Fibroblast of skin of back (primary cell): ENCODE measurements around the gene ABHD6. TPM values are rescaled to one million over a fixed set of nuclear protein-coding genes. Genes with fewer than 3 reads are reported as not detected.
"Not testable (repeated sequence)": the region's sequence is repeated elsewhere in the genome, so short reads cannot be mapped to it uniquely, and the experiment has no call there.

Experiments
- DNase-seq: peaks from one replicate; pipeline ENCODE4 v3.0.0-alpha.2; 2013
- polyA plus RNA-seq, 2 experiments: library from polyadenylated mRNA; unstranded; fragments of 120-200 nt; gene quantifications; one replicate each; pipeline ENCODE4 v1.2.1, GENCODE V29; 2013; ENCODE audit not compliant: insufficient read length in 2 of 2

The ABHD6 gene, protein sequence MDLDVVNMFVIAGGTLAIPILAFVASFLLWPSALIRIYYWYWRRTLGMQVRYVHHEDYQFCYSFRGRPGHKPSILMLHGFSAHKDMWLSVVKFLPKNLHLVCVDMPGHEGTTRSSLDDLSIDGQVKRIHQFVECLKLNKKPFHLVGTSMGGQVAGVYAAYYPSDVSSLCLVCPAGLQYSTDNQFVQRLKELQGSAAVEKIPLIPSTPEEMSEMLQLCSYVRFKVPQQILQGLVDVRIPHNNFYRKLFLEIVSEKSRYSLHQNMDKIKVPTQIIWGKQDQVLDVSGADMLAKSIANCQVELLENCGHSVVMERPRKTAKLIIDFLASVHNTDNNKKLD
- polyA plus RNA-seq (2013, experiment 1 of 2; ENCODE audit: insufficient read length): 4.5 TPM
- 6.9 TPM for polyA plus RNA-seq (2013, experiment 2 of 2; ENCODE audit: insufficient read length)

DNA sequence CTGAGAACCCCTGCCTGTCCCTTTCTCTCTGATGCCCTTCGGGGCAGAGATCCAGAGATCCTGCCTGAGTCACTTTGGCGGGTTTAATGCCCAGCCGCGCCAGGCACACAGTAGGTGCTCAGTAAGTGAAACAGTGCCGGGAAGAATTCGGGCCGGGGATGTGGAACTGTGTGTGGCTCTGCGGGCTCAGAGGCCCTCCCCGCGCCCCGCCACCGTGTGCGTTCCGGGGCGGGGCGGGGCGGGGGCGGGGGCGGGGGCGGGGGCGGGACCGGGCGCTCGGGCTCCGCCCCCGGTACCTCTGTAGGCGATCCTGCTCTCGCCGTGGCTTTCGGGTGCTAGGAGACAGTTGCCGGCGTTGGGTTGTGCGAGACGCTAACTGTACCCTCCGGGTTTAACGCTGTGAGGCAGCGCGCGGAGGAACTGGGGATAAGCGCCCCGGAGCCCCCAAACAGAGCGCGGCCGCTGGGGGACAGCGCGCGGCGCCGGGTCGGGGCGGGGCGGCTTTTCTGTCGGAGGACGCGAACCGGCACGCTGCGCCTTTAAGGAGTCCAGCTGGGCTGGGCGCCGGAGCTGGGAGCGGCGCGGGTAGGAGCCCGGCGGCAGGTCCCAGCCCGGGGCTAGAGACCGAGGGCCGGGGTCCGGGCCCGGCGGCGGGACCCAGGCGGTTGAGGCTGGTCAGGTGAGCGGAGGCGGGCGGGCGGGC lies at the start of gene ABHD6:
Gene ABHD6 (plus strand): TSS at position 555 of the 703 bp plus-strand sequence. CDS start 18,795 bp downstream, outside the sequence.
- peak; percentile 71 for DNase-seq

DNA sequence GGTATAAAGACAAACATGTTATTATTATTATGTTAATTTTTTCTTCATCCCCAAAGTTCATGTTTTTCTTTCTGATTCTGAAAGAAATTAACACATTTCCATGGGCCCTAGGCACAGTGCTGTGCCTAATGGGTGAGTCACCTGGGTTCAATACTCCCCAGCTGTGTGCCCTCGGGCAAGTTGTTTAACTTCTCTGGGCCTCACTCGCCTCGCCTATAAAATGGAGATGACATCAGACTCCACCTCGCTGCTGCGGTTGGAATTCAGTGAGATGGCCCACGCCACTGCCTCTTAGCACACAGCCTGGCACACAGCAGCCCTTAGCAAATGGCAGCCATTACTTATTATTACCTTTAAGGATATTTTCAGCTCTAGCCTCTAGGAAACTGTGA lies 49.4 kb upstream of the ABHD6 start:
- no peak for DNase-seq

DNA sequence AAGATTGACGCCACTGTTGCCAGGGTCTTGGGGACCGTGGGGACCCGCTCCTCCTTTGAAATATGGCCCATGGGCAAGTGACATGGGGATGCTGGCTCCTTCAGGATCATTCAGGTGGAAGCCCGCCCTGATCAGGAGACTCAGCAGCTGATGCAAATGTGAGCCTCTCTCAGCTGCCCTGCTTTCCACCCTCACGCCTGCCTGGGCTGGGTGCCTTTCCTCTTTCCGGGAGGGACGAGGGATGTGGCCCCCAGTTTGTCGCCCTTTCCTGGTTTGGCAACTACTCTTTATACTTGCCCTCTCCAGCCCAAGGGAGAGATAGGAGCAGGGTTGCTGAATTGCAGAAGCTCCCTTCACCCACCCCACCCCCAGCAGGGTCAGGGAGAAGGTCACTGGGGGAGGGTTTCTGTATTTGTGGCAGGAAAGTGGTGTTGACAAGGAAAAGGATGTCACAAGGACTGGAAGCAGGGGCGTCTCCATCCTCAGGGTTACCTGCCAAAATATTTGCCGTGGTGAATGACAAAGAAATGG lies 48.6 kb upstream of the ABHD6 start:
- no peak for DNase-seq

DNA sequence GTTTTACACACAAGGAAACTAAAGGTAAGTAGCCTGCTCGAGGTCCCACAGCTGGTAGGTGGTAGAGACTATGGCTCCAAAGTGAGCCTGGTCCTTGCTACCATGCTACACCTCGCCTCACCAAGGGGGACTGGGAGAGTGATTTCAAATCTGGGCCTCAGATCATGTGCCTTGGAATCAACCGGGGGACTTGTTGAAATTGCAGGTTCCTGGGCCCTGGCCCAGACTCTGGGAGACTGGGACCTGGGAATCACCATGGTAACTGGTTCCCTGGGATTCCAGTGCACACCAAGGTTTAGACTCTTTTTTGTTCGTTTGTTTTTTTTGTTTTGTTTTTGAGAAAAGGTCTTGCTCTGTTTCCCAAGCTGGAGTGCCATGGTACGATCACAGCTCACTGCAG lies 47.9 kb upstream of the ABHD6 start:
- DNase-seq: no peak

DNA sequence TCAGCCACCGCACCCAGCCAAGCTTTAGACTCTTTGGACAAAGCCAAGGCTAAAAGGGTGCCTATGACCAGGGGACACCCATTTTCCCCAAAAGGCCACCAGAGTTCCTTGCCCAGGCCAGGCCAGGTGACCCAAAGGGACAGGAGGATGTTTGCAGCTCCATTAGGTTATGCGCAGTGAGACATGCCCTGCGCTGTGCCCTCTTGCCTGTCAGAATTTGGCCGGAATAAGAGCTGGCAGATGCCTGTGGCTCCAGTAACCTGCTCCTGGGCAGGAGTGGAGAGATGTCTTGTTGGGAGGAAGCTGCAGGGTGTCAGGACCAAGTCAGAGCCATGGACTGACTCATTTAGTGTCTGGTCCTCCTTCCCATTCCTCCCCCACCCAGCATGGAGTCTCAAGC lies 47.3 kb upstream of the ABHD6 start:
- no peak for DNase-seq

DNA sequence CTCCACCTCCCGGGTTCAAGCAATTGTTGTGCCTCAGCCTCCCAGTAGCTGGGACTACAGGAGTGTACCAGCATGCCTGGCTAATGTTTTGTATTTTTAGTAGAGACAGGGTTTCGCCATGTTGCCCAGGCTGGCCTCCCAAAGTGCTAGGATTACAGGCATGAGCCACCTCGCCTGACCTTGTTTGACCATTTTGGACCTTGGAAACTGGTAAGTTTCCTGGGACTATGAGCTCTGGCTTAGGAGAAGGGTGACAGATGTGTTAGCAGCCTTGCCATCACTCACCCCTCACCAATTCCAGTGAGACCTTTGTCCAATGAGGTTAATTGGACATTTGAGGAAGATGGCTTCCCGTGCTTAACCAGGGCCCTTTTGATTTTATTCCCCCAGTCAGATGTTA lies 46.7 kb upstream of the ABHD6 start:
- no peak for DNase-seq

DNA sequence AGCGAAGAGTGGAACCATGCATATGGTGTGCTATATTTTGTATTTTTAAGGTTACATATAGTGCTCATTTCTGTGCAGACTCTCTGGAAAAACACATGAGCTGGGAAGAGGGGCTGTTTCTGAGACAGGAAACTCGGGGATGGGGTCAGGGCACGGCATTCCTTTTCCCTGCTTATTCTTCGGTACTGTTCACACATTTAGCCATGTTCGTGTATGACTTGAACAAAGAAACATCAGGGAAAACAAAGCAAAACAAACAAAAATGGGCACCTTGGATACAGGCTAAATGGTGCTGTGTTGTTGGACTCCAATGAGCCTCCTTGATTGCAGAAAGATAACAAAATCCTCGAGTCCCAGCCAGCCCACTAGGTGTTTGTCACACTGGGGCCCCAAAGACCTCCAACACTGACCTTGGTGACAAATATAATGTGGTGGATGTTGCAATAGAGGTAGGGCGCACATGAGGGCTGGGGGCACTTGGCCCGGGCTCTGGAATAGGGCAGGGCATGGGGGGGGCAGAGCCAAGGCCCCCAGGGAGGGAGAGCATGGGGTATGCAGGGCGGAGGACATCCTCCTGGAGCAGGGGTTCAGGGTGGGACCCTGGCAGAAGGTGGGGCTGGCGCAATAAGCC lies 46.1 kb upstream of the ABHD6 start:
- no peak for DNase-seq

DNA sequence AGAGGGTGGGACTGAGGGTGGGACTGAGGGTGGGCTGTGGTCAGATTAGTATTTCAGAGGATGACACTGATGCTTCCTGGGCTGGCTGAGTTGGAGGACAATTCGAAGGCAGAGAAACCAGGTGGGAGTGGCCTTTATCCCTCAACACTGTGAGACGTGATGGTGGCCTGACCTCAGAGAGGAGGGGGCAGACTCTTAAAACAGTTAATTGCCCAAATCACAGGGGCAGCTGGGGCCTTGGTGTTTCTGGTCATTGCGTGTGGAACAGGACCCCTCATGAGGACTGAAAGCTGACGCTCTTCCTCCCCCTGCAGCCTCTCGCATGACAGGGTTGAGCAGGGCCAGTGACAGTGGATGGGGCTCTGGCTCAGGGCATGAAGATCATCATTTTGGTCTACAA lies 45.5 kb upstream of the ABHD6 start:
- DNase-seq: no peak

DNA sequence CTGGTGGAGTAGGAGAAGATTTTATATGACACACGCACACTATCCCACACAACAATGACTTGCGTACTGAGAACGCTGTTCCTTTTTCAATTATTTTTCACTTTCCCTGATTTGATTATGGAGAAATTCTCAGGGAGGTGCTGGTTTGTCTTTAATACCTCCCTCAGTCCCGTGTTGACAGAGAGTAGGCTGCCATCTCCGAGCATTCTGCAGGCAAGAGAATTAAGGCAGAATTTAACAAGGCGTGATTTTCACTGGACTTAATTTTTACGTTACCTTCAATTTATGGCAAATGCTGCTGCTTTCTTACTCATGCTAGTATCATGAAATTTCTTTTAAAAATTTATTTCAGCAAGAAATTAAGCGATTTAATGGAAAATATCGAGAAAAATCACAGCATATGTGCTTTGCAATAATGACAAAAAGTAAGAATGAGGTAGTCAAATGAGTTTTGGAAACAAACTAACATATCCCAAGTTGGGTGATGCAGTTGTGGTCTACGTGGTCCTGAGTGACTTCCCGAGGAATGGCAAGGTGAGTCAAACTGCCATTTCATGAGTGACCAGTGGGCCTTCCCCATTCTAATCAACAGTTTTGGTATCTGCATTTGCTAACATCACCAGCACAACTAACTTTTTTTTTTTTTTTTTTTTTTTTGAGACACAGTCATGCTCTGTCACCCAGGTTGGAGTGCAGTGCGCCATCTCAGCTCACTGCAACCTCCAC lies 43.7 kb upstream of the ABHD6 start:
- DNase-seq: no peak

DNA sequence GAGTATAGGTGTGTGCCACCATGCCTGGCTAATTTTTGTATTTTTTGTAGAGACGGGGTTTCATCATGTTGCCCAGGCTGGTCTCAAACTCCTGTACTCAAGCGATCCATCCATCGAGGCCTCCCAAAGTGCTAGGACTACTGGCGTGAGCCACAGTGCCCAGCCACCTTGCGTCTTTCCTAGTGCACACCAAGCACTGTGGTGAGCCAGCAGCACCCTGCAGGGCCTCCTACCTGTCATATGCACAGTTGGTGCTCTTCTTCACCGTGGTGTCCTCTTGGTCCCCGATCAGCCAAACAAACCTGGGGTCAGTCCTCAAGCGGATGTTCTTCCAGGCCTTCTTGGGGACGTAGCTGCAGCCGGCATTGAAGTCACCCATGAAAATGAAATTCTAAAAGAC lies 40.0 kb upstream of the ABHD6 start:
- no peak for DNase-seq

DNA sequence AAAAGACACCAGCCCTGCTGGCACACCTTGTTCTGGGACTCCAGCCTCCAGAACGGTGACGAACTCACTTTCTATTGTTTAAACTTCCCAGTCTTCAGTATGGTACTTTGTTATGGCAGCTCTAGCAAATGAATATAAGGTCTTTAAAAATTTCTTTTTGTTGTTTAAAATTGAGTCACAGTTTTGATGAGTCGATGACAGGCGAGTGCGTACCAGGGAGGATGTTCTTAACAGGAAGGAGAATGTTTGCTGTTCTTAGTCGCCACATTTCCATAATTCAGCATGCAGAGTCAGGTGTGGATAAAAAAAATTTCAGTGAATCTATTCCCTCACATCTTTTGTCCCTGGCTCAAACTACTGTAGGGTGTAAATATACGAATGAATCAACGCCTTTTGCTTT lies 39.2 kb upstream of the ABHD6 start:
- no peak for DNase-seq

DNA sequence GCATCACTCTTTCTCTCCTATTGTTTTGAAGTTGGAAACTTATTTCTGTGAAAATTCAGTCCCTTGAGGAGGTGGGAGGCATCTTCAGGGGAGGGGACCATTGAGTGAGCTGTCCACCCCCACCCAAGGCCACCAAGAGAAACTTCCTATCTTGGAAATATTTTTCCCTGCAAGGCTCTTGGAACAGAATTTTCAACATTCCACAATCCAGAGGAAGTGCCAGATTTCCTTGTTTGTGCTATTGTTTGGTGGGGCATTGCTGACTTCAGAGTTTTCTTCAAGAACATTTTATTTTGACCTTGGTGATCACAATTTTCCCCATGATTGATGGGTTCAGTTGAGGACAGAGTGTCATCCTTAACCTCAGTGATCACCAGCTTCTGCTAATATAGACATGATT lies 38.8 kb upstream of the ABHD6 start:
- no peak for DNase-seq

DNA sequence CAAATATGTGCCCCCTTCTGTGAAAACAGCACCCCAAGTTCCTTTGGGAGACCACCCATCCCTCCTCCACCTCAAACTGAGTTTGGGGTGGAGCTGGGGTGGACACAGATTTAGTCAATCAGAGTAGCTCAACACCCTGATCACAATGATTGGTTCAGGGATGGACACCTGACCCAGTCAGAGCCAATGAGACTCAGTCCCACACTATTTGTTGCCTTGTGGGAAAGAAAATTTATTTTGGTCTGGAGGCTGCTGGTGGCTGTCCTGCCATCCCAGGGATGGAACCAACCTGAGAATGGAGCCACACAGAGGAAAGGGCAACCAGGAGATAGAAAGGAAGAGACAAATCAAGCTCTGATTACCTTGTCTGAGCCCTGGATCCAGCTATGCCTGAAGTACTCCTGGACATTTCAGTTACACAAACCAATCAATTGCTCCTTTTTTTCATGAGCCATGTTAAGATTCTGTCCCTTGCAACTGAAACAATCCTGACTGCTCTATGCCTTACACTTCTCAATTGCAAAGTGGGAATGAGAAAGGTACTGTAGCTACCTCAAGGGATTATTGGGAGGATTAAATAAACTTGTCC lies 37.4 kb upstream of the ABHD6 start:
- no peak for DNase-seq

DNA sequence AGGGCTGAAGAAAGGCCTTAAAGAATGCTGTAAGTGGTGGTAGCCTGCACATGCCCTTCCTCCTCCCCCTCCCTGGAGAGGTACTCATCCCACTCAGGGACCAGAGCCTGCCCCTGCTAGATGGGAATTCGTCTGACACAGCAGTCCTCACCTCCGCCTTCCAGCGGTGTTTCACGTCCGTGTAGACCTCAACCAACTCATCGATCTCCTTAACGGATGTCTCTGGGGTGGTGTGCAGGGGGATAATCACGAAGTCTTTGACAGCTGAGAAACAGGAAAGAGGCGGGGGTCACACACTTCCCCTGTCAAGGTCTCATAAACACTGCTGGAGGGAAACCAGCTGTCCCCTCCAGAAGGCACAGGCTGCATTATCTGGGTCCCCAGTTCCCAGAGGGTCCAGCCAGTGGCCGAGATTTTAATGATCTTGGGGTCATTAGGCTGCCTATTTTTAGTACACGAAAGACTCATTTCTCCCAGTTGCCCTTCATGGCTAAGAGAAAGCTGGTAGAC lies 36.7 kb upstream of the ABHD6 start:
- no peak for DNase-seq

DNA sequence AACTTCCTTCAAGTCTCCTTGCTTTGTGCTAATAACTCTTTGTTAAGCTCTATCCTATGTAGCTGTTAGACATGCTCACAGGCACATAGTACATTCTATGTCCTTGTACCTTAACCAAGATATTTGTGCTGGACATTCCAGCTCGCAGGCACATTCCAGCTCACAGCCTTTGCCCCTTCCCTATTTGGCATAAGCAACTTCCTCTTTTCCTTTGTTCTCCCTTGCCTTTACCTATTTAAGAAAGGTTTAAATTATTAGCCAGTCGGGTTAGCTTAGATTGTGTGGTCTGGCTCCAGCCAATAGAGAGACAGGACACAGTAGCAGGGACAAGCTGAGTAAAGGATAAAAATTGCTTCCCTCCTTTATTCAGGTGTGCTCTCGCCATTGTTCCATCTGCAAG lies 36.1 kb upstream of the ABHD6 start:
- not testable (repeated sequence) for DNase-seq

DNA sequence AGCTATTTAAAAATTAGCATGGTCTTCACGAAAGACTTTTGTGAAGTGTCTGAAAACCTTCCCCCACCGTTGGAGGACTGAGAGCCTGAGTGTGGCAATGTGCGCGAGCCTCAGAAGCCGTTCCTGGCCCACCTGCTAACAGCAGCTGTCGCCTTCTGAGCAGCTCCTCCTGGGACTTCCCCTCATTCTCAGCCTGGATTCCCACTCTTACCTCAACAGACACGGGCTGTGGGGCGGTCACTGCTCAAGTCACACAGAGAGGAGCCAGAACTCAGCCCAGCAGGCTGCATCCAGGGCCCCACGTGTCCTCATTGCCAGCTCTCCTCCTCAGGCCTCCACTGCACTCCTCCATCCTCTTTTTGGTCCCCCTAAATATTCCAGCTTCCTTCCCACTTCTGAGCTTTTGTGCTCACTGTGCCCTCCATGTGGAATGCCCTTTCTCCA lies 34.7 kb upstream of the ABHD6 start:
- DNase-seq: no peak

DNA sequence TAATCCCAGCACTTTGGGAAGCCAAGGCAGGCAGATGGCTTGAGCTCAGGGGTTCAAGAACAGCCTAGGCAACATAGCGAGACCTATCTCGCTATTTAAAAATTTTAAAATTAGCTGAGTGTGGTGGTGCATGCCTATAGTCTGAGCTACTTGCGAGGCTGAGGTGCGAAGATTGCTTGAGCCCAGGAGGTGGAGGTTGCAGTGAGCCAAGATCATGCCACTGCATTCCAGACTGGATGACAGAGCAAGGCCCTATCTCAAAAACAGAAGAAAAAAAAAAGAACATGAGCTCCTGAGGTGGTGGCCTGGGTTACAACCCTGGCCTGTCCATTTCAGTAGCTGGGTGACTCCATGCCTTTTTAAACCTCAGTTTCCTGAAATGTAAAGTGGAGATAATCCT lies 34.1 kb upstream of the ABHD6 start:
- no peak for DNase-seq

DNA sequence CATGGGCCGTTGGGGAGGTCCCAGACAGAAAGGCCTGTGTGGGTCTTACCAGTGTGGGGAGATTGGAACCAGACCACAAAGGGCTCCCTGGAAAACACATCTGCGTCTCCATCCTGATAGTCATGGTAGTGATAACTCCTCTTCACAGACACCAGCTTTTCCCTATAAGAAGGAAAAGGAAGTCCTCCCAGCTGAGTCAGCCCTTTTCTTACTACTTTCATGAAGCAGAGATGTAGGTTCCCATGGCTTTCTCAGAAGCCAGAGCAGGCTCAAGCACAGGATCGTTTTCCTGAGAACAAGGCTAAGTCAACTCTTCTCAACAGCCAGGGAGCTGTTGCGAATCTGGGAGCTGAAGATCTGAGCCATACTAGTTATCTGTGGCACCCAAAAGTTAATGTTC lies 32.9 kb upstream of the ABHD6 start:
- DNase-seq: no peak

DNA sequence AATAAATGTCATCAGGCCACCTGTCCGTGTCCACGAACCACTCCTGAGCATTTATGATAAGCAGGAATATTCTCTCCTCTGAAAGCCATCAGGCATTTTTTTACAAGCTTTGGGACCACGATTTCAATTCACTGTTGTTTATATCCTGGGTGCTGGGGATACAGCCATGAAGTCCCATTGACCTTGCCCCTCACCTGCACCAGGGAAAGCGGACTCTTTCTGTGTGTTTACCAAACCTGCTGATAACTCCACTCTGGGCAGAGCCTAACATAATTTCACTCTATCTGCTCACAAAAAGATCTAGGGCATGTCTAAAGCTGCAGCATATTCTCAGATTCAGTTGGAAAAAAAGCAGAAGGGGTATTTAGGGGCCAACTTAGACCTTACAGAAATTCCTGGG lies 31.6 kb upstream of the ABHD6 start:
- DNase-seq: no peak

DNA sequence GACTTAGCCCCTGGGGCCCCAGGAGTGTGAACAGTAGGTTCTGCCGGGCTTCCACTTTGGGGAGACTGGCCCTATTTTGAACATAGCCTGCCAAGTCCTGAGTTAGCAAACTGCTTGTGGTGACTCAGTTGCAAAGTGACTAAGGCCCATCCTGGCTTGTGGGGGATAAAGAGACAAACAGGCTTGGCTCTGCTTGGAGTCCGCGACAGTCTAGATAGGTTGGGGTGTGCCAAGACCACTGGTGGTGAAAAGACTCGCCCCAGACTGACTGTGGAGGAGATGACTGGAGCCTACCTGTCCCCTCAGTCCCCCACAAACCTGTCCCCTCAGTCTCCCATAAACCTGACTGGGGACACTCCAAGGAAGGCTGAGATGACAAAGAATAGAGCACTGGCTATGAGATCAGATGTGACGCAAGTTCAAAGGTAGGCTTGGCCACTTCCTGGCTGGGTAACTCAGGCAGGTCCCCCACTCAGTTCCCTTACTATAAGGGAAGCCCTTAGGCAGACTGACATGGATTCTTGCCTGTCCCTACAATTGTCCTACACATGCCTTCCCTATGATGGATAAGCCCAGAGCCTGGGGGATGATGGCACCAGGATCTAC lies 31.1 kb upstream of the ABHD6 start:
- DNase-seq: peak; percentile 40

DNA sequence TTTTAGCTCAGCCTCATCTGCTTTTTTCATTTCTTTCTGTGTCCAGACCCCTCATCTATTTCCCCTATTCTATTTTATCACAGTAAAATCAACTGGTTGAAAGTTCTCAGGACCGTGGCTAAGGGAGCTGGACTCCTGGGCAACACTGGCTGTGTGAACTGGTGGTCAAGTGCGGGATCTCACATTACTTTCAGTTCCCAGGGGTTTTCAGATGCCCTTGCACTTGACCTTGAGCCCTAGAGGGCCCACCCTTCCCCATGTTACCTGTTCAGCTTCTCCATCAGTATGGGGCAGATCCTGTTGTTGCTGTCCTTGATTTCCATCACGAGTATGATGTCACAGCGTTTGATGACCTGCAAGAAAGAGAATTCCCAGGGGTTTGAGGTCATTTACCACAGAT lies 29.6 kb upstream of the ABHD6 start:
- no peak for DNase-seq

DNA sequence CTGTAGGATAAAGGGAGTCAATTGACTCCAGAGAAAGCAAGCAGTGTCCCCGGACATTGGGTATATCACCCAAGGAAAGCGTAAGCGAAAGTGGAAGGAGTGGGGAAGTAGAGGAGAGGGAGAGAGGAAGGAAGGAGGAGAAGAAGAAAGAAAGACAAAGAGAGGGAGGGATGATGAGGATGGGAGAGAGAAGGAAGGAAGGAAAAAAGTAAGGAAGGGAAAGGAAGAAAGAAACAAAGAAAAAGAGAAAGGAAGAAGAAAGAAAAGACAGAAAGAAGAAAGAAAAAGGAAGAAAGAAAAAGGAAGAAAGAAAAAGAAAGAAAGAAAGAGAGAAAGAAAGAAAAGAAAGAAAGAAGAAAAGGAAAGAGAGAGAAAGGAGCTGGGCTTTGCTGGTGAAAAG lies 27.7 kb upstream of the ABHD6 start:
- DNase-seq: no peak
